NCI-H446 (cell line): ENCODE data around the gene ARL3.

Experiments
- DNase-seq, 2 experiments: peaks; one replicate each; lab custom pipeline; 2025; lab: John Stamatoyannopoulos, UW

Gene ARL3

DNA sequence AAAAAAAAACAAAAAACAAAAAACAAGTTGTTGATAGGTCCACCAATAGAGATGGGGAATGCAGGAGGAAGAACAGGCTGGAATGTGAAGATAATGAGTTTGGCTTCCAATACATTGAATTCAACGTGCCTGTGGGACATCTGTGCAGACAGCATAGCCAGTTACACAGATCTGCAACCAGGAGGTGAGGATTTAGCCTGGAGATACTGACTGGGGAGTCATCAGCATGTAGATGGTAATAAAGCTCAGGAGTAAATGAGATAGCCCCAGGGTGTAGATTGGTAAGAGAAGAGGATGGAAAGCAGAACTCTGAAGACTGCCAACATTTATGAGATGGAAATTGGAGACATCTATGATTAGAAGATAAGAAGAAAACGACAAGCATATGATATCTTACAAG is 74.7 kb downstream of the ARL3 start:
- DNase-seq: no peak

DNA sequence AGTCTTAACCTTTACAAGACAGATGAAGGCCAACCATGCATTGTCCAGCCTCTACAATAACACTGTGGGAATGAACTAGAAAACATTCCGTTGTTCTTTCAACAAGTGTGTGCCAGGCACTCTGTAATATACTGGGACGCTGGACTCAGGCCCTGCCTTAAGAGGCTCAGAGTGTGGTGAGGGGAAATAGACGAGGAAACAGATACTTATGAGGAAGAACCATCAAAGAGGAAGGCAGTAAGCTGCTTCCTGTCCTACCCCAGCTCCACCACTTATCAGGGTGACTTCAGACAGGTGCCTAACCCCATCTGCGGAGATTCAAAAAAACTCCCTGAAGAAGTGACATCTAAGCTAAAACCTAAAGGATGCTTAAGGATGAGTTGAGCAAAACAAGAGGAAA is 78.8 kb downstream of the ARL3 start:
- no peak for DNase-seq

DNA sequence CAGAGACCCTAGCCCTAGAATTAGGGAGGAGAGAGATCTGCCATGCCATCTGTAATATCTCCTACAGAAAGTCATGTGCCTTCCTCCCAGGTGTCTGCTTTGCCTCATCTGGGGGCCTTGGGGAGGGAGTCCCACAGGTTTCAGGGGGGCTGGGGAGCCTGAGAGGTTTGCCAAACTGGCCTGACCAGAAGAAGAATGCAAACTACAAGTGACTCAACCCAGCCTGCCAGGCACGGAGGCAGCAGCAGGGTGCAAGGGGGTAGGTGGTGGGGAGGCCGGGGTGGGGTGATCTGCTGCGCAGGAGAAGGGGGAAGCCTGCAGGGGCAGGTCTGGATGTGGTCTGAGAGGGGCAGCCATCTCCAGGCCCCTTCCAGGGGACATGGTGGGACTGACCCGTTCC is 79.5 kb downstream of the ARL3 start:
- no peak for DNase-seq

DNA sequence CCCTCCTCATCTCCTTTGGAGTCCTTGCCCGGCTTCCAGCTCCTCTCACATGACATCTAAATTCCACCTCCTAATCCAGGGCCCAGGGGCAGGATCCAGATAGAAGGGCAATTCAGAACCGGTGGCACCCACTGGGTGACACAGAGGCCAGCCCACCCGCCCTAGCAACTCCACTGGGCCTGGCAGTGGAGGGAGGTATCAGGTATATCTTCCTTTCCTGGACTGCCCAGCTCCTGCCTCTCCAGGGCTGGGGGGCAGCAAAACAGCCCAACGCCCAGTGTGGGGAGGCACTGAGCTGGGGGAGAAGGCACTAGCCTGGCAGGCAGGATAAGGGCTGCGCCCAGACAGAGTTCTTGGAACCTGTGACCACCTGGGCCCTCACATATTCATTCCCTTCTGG is 80.3 kb downstream of the ARL3 start:
- DNase-seq: no peak

DNA sequence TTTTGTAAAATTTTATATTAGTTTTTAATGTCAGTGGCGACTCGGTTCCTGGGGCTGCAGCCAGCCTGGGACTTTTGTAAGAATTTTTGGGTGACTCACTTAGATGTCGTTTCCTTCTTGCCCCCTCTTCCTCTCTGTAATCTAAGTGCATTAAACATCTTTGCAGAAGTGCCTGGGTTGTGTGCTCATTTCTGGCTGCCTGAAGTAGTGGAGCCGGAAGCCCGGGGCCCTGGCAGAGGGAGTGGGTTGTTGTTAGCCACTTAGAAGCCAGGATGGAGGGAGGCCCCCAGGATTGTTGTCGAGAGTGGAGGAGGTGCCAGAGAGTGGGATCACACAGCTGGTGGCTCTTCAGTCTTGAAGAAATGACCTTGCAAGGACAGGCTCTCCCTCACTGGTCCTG is 80.9 kb downstream of the ARL3 start:
- no peak for DNase-seq

DNA sequence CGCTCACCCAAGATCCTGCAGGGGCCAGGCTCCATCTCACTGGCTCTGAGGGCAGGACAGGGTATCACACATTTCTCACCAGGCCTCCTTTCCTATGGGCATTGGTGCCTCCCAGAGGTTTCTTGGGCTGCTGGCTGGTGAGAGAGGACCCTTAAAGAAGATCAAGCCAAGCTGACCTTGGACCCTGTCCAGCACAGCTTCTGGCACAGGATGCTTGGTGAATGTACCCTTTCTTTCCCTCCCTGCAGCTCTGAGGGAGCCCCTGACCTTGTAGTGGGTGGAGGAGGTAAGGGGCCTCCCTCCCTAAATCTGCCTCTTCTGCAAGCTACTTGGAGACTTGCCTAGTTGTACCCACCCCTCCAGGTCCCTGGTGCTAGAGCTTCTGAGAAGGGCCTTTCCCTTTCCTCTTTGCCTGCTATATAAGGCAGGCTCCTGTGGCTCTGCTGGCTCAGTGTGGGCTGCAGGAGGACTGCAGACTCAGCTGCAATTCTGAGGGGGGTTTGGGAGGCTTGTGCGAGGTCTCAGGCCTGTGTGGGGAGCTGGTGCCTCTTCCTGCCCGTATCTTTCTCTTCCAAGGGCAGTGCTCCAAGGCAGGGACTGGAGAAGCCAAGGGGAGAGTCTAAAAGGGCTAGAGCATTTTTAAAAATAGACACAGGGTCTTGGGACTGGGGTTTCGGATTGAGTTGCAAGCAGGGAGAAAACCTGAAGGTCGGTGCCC is 81.6 kb downstream of the ARL3 start:
- no peak for DNase-seq

DNA sequence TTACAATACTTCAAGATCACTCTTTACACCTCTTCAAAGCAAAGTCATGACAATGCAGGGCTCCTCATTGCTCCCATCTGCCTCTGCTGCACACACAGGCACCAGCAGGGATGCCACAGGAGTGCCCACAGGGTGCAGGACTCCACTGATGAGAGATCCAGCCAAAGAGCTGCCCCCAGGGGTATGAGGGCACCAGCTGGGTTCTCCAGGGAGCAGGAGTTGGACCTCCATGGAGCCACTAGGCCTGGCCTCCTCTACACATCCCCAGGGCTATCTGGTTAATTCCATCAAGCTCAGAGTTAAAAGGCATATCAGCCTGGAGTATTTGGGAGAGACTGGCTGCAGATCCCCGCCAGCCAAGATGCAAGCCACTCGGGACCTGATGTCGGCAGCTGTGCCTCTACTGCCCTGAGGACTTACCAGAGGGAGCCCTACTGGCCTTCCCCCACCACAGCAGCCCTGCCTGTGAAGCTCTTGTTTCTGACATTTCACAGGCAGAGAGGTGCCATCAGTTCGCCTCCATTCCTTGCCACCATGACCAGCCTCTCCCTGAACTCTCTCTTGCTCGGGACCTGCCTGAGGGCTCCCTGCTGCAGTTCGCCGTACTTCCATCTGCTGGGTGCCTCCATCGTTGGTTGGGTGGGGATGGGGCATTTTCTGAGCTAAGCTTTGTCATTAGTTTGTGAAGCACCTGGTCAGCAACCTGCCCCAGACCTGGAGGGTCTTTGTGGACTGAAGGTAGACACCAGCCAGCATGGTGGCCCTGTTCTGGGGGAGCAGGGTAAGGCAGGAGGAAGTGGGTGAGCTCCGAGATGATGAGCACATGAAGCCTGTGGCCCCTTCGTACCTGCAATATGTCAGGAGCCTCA is 82.4 kb downstream of the ARL3 start:
- no peak for DNase-seq

DNA sequence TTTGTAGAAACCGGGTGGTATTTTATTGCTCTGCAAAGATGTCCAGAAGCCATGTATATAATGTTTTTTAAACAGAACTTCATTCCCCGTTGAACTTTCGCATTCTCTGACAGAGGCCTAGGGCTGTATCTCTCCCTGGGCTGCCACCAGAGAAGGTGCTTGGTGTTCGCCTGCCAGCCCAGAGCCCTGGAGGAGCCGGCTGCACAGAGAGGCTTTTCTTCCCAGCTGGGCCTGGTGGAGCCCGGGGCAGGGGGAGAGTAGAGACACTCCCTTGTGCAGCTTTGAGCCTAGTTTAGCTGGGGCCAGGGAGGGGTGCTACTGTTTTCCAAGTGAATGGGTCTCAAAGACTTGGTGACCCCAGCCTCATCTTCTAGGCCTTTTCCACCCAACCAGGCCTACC is 83.5 kb downstream of the ARL3 start:
- DNase-seq: no peak

DNA sequence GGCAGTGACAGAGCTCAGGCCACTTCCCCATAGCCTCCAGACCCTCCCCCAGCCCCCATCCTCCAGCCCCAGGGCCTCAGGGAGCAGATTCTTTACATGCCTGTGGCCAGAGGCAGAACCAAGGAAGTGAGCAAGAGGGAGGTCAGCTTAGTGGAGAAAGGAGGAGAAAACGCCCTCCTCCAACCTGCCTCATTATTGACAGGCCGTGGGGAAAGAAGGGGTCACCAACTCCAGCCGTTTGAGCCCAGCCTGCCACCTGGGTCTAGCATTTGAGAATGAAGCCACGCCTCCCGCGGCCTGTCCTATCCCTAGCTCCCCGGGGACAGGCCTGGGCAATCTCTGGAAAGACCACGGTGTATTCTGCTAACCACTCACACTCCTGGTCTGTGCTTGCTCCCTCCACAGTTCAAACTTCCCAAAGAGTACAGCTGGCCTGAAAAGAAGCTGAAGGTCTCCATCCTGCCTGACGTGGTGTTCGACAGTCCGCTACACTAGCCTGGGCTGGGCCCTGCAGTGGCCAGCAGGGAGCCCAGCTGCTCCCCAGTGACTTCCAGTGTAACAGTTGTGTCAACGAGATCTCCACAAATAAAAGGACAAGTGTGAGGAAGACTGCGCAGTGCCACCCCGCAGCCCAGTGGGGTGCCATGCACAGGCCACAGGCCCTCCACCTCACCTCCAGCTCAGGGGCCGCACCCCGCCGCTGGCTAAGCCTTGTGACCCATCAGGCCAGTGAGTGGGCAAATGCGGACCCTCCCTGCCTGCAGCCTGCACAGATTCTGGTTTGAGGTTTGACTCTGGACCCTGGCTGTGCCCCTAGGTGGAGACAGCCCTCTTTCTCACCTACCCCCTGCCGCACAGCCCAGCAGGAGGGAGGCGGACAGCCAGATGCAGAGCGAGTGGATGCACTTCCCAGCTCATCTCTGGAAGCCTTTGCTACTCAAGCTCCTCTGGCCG is 84.3 kb downstream of the ARL3 start:
- no peak for DNase-seq

DNA sequence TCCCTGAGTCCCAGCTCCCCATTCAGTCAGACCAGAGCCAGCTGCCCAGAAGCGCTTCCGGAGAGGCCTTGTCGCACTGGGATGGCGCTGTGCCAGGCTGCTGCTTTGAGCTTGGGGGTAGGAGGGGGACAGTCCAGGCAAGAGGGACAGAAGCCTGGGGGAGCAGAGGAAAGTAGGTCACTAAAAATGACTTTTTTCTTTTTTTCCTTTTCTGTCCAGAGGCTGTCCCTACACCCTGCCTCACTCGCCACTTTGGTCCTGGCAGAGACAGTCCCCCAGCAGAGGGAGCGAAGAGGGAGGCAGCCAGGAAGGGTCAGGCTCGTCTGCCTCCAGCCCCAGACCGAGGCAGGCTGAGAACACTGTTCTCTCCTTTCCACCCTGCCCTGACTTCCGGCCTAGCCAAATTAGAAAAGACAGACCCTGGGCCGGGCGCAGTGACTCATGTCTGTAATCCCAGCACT is 85.7 kb downstream of the ARL3 start:
- DNase-seq: no peak

DNA sequence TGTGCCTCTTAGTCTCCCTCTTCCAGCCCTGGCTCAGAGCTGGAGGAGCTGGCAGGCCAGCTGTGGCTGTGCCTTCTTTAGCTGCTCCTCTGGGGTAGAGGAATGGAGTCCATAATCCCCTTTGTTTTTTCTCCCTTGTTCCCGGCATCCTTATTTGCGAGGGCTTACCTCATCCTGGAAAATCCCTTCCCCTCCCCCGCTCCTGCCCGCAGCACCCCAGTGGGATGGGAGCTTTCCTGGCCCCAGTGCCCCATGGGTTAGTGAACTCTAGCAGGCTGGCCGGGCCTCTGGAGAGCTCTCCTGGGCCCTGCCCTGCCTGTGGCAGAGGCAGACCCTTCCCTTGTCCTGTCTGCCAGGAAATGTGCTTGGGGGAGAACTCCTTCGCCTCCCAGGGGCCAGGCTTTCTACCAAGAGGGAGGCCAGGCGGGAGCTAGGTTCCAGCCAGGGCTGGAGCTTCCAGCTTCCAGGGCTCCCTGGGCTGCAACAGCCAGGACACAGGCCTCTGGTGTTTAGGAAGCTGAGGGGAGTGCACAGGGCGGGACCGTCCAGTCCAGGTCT is 86.4 kb downstream of the ARL3 start:
- no peak for DNase-seq

DNA sequence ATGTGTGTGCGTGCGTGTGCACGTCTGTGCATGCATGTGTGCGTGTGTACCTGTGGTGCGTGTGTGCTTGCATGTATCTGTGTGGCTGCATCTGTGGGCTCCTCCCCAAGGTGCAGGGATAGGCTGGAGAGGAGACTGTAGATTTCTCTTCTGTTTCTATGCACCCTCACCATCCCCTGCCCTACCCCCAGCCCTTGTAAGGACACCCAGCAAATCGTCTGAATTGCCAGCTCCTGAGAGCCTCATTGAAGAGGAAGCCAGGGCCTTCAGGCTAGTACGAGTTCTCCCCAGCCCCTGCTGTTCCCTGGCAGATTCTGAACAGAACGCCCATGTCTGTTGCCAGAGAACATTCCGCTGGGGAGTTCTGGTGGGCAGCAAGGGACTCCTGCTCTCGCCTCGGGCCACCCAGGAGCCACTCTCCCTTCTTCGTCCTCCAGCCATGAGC is 86.9 kb downstream of the ARL3 start:
- DNase-seq: no peak

DNA sequence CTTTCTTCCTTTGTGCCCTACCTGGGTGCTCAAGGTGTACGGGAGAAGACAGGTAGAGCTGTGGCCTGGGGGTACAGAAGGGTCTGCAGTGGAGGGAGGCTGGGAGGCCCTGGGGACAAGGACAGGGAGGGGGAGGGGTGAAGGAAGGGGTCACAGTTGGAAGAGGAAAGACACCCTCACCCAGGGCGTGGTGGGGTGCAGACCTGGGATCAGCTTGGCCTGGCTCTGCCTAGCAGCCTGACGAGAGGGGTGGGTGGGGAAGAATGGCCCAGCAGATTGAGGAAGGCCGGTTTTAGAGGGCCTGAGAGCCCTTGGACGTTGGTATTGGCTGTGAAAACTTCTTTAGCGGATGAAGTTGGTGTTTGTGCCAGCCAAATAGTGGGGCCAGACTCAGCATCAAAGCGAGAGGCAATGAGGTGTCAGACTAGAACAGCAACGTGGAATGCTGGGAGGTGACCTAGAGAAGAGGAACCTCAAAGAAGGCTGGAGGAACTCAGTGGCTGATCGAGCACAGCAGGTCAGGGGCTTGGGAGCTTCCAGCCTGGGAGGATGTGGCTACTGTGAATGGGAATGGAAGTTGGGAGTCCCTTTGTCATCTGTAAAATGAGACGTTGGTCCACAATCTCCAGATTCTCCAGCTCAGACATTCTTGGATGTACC is 88.0 kb downstream of the ARL3 start:
- no peak for DNase-seq

DNA sequence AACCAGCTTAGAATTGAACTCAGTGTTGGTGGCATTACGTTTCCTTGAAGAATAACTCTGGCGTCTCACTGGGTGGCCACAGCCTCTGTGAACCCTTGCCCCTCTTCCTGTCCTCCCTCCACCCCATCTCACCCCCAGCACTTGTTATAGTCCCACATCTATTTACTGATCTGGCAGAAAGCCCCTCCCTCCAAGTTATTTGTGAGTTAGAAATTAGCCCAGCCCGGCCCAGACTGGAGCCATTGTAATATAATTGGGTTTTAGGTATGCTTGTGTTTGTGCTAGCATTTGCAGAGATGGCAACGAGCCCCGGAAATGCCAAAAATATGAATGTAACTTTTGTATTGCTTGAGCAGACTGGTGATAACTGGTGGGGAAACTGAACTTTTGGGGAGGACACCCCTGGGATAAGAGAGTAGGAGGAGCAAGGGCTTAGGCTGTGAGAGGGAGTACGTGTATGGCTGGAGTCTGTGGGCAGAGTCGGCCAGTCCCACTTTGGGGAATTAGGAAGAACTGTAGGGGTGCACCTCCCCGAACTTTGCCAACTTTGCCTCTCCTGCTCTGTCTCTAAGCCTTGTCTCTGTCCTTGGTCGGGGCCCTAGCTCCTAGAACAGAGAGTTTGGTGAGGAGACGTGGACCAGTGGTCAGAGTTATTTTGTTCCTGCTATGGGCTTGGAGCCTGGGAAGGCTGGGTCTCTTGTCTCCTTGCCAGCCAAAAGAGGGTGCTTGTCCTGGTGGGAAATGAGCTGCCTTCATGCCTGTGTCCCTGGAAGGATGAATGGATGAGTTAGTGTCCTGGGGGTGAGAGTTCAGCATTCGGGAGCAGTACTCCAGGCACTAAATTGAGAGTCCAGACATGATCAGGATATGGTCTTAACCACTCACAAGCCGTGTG is 89.2 kb downstream of the ARL3 start:
- DNase-seq: no peak

DNA sequence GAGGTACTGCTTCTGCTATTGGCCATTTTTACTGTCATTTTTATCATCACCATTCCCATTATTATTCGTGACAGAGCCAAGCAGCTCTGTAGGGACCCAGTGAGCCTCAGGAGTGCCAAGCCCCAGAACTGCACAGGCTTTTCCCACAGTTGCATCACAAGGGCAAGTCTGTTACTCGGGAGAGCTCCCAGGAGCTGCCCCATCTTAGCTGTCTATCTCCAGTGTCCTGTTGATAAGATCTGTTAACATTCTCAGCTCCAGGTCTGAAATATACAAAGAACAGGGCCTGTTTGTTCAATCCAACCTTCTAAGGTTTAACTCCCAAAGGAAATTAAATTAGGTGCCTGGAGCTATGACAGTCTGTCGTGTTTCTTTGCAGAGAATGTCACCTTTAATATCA is 90.1 kb downstream of the ARL3 start:
- no peak for DNase-seq
